GM21576 (cell line): Measurements from ENCODE around the gene ADAMTS7.
"Not testable (repeated sequence)": the region's sequence is repeated elsewhere in the genome, so short reads cannot be mapped to it uniquely, and the experiment has no call there.

ENCODE experiments used
- ATAC-seq: cut with Tn5 transposase; IDR thresholded peaks from one replicate; pipeline ENCODE4 v1.9.1; 2021; ENCODE audit warnings: mild to moderate bottlenecking, moderate library complexity; ENCODE audit not compliant: unreplicated experiment

The ADAMTS7 gene

DNA sequence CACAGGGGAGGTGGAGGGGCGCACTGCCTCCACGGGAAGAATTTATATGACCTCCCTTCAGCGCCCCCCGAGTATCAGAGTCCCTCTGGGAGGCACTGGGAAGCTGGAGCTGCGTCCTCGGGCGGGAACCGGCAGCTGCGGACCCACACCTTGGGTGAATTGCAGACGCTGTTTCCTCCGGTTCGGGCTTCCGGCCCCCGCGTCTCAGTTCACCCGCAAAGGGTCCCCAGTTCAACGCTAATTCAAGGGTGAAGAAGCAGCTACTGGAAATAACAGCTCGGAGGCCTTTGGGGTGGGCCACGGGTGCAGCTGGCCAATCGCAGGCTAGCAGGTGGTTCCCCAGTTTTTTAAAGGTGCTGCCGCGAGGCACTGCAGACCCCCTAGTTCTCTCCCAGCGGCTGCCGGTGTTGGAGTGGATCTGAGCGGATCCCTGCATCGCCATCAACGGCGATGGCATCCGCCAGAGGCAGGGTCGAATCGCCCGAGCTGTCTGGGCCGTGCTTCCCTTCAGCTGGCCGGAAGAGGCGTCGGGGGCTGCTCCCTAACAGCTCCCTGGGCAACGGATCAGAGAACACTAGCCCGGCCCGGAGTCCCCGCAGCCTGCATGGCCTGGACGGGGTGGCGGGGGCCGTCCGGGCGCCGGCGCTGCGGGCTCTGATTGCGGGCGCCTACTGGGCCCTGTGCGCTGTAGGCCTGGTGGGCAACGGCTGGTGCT, 19.4 kb upstream of the ADAMTS7 start:
- ATAC-seq = no peak

- ATAC-seq = no peak
These were observed 17.7 kb upstream of the ADAMTS7 start for GRCh38 chr15:78828920-78829319.

GRCh38 chr15:78822514-78822913, 11.2 kb upstream of the ADAMTS7 start:
- ATAC-seq = no peak

- peak; percentile 12 for ATAC-seq
These were observed 540 bp upstream of the ADAMTS7 start for GRCh38 chr15:78811825-78812183.

- peak; percentile 6 for ATAC-seq
These were observed 721 bp downstream of the ADAMTS7 start for GRCh38 chr15:78810362-78811123.

DNA sequence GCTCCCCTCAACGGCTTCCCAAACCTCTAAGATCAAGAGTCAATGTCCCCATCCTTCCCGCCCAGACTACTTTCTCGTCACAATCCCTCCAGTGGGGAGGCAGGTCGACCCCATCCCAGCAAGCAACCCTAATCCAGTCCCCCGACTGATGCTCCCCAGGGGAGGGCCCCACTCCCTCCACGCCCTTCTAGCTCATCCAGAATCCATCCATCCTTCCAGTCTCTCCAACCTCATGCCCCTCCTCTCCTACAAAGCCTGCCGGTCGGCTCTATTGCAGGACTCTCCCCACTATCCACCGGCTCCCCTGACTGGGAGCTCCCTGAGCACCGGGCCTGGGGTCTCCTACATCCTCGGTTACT, 1.3 kb downstream of the ADAMTS7 start:
- no peak for ATAC-seq

DNA sequence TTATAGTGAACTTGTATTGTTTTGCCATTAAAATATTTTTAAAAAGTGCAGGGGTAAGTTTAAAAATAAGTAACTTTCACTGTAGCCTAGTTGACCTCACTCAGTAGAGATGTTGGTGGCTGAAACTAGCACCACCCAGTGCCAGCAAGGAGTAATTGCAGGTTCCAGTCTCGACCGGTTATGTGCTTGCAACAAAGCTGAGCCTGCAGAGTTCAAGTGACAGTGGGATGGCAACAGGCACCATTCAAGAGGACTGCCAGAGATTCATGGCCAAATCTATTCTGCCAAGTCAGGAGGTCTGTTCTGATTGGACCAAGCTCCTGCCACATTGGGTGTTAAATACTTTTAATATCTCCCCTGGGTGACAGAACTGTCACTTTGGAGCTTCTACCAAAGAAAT, 2.7 kb downstream of the ADAMTS7 start:
- ATAC-seq = no peak

DNA sequence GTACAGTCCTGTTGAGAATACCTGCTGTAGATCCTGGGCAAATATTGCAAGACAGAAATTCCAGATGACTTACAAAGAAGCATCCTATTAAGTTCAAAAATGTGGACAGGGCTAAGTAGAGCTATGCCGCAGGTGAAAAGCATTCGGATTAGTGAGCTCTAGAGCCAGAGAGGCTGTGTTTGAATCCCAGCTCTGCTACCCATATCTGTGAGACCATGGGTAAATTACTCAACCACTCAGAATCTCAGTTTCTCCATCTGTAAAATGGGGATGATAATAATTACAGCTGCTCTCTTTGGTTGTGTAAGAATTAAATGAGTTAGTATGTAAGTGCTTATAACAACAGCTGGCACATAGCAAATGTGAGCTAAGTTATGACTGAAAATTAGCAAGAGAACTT, 3.9 kb downstream of the ADAMTS7 start:
- ATAC-seq = no peak

- no peak for ATAC-seq
These were observed 6.9 kb downstream of the ADAMTS7 start for GRCh38 chr15:78804391-78804792.

GRCh38 chr15:78800806-78801205, 10.5 kb downstream of the ADAMTS7 start:
- ATAC-seq = no peak

DNA sequence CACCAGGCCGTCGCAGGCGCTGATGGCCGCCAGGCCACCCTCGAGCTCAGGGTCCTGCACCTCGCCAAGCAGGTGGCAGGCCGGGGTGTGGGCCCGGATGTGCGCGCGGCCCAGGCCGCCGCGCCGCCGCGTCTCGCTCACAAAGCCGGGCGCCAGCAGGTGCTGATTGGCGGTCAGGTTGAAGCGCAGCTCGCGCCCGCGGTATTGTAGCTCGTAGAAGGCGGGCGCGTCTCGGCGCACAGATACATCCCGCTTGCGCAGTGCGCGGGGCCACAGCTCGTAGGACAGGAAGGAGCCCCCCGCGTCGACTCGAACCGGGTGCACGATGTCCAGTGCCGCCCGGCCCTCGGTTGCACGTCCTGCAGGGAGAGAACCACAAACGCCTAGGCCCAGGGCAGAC, 11.1 kb downstream of the ADAMTS7 start:
- no peak for ATAC-seq

- ATAC-seq = not testable (repeated sequence)
These were observed 12.2 kb downstream of the ADAMTS7 start for GRCh38 chr15:78799102-78799501.

GRCh38 chr15:78798355-78798754, 12.9 kb downstream of the ADAMTS7 start:
- ATAC-seq = not testable (repeated sequence)

DNA sequence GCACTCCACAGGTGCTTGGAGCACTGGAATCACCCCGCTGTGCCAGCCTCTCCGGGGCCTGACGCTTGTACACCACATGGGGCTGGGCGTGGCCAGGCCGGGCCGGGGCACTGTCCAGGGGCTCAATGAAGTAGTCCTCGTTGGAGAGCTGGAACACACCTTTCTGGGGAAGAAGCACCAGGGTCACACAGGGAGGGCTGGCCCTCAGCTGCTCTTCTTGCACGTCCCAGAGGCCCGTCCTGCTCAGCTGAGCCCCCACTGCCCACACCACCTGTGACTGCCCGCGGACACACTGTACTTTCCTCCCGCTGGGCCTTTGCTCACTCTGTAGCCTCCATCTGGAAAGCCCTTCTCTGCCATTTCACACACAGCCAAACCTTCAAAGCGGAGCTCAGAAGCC, 13.3 kb downstream of the ADAMTS7 start:
- ATAC-seq = no peak

DNA sequence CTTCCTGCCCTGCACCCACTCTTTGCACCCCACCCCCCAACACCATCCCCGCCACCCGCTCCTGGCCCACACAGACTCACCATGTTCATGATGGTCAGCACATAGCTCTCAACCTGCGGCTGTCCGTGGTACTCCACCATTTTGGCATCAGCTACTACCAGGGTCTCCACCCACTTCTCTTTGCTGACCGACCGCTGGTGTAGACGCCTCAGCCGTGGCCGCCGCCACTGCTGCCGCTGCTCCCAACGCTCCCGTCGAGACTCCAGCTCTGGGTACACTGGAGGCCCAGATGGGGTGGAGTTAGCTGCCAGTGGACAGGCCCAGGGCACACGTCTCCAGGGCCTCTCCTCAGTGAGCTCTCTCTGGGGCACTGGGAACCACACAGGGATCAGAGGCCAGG, 14.8 kb downstream of the ADAMTS7 start:
- no peak for ATAC-seq

GRCh38 chr15:78795043-78795442, 16.2 kb downstream of the ADAMTS7 start:
- no peak for ATAC-seq

GRCh38 chr15:78794446-78794845, 16.8 kb downstream of the ADAMTS7 start:
- not testable (repeated sequence) for ATAC-seq

GRCh38 chr15:78791357-78791756, 19.9 kb downstream of the ADAMTS7 start:
- ATAC-seq = no peak

DNA sequence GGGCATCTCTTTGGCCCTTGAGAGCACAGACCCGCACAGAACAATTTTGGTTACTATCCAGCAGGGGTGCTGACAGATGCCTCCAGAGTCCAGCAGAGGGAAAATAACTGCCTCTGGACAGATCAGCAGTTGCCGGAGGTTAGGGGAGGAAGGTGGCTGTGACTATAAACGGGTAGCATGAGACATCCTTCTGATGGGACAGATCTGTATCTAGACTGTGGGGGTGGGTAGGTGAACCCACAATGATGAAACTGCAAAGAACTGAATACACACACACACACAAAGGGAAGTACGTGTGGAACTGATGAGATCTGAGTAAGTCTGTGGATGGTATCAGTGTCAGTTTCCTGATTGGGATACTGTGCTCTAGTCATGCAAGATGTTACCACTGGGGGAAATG, 21.2 kb downstream of the ADAMTS7 start:
- ATAC-seq = no peak

GRCh38 chr15:78789615-78790014, 21.6 kb downstream of the ADAMTS7 start:
- ATAC-seq = no peak

DNA sequence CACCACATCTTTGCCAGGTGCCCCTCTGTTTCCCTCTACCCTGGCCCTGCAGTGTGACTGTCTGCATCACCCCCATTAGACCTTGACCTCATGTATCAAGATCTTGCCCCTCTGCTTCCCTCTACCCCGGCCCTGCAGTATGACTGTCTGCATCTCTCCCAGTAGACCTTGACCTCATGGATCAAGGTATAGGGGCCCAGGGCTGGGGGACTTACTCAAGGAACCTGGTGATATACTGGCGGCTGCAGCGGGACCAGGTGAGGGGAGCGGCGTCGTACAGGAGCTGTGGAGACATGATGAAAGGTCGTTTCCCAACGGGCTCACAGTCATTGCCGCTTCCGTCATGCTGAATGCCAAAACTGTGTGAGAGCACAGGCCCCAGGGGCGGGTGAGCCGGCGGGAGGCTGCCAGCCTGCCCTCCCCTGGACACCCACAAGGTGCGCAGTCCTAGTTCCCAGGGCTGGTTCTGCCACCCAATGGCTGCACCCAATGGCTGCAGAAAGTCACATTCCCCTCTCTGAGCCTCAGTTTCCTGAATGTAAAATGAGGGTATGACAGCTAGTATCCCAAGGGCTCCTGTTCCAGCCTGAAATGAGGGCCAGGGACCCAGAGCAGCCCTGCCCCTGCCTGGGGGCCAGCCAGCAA, 23.1 kb downstream of the ADAMTS7 start:
- no peak for ATAC-seq

- not testable (repeated sequence) for ATAC-seq
These were observed 28.9 kb downstream of the ADAMTS7 start for GRCh38 chr15:78782402-78782801.
